Activated gamma-delta T cell treated with anti-CD3 and anti-CD28 coated beads, Interleukin-2, amount 50 U/mL, for 16 hours (primary cell): ENCODE results near the gene RNF115.
"Not testable (repeated sequence)": the region's sequence is repeated elsewhere in the genome, so short reads cannot be mapped to it uniquely, and the experiment has no call there.

ENCODE experiments used
- DNase-seq: peaks from one replicate; pipeline ENCODE4 v3.0.0-alpha.2; 2020; ENCODE audit warnings: low read depth

Gene RNF115

DNA sequence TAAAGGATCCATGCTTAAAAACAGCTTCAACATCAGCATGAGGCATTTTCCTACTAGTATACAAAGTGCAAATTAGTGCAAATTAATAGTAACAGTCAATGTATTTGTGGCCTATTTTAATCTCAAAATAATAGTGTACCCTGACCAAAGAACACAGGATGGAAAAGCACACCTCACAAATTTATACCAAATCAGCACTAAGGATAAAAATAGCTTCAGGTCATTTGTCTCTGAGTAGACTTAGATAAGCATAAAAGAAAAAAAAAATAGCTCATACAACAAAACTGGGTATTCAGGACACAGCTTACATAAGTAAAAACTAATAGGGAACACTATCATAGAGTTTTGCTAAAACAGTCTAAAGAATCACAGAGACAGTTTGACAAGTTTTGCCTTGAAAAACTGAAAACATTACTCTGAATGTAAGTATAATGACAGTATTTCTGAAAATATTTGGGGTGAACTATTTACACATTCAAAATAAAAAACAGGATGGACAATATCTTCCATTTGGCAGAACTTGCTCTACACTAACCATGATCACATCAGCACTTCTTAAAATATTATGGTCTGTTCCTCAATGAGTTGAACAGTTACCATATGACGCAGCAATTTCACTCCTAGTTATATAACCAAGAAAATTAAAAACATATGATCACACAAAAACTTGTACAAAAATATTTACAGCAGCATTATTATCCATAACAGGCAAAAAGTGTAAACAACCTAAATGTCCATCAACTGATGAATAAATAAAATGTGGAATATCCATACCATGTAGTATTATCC lies 46.3 kb downstream of the RNF115 start:
- DNase-seq: no peak

DNA sequence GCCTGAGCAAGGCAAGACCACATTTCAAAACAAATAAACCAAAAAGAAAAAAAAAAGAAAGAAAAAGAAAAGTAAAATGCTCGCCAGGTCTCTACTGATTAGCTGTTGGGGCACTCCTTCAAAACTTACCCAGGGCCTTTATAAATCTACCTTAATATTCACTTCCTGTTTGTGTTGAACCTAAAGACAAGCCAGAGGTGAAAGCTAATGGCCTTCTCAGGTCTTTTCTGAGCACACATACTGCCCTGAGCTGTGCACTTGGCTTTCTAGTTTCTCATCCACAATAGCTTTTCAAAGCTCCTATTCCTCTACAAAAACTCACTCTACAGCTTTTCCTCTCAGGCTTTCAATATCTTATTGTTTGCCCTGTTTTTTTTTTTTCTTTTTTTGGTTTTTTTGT lies 50.5 kb downstream of the RNF115 start:
- no peak for DNase-seq

DNA sequence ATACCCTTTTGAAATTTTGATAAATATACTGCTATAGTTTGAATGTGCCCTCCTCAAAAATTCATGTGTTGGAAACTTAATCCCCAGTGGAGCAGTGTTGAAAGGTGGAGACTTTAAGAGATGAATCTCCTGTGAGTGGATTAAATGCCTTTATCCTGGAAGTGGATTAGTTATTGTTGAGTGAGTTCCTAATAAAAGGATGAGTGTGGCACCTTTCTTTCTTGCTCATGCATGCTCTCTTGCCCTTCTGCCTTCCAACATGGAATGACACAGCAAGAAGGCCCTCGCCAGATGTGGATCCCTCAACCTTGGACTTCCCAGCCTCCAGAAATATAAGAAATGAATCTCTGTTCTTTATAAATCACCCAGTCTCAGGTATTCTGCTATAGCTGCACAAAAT lies 52.8 kb downstream of the RNF115 start:
- DNase-seq: no peak

DNA sequence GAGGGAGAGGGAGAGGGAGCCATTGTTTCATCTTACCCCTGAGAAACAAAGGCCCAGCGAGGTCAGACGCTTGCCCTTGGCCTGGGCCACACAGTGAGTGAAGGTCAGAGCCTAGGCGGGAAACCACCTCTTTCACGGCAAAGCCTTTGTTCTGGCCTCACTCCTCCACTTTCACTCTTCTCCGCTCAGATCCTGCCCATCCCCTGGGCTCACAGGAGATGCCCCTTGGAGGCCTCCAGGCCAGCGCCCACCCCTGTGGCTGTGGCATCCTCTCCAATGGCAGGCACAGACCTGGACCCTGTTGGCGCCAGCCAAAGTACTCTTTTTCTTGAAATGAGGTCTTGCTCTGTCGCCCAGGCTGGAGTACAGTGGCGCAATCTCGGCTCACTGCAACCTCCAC lies 55.9 kb downstream of the RNF115 start:
- DNase-seq: not testable (repeated sequence)

DNA sequence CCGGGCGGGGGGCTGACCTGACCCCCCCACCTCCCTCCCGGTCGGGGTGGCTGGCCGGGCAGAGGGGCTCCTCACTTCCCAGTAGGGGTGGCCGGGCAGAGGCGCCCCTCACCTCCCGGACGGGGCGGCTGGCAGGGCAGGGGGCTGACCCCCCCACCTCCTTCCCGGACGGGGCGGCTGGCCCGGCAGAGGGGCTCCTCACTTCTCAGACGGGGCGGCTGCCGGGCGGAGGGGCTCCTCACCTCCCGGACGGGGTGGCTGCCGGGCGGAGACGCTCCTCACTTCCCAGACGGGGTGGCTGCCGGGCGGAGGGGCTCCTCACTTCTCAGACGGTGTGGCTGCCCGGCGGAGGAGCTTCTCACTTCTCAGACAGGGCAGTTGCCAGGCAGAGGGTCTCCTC lies 57.0 kb downstream of the RNF115 start:
- not testable (repeated sequence) for DNase-seq

DNA sequence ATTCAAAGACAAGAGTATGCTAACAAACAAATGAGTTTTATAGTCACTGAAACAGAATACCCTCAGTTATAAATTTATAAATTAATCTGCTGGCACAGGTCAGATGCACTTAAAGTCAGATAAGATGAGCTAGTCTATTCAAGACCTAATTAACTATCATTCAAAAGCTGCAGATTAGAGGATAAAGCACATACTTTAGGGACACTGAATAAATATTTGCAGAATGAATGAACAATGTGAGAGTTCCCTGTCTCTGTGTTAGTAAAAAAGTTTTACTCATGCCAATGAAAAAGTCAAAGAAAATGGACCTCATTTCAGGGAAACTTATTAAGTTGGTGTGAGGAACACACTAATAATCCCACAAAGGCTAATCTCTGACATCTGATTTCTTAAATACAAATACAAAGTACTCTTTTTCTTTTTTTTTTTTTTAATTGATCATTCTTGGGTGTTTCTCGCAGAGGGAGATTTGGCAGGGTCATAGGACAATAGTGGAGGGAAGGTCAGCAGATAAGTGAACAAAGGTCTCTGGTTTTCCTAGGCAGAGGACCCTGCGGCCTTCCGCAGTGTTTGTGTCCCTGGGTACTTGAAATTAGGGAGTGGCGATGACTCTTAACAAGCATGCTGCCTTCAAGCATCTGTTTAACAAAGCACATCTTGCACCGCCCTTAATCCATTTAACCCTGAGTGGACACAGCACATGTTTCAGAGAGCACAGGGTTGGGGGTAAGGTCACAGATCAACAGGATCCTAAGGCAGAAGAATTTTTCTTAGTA lies 58.1 kb downstream of the RNF115 start:
- not testable (repeated sequence) for DNase-seq

DNA sequence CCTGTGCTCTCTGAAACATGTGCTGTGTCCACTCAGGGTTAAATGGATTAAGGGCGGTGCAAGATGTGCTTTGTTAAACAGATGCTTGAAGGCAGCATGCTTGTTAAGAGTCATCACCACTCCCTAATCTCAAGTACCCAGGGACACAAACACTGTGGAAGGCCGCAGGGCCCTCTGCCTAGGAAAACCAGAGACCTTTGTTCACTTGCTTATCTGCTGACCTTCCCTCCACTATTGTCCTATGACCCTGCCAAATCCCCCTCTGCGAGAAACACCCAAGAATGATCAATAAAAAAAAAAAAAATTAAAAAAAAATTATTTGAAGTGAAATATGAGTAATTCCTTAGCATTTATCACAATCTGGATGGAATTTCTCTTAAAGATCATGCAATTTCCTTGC lies 58.8 kb downstream of the RNF115 start:
- DNase-seq: not testable (repeated sequence)

DNA sequence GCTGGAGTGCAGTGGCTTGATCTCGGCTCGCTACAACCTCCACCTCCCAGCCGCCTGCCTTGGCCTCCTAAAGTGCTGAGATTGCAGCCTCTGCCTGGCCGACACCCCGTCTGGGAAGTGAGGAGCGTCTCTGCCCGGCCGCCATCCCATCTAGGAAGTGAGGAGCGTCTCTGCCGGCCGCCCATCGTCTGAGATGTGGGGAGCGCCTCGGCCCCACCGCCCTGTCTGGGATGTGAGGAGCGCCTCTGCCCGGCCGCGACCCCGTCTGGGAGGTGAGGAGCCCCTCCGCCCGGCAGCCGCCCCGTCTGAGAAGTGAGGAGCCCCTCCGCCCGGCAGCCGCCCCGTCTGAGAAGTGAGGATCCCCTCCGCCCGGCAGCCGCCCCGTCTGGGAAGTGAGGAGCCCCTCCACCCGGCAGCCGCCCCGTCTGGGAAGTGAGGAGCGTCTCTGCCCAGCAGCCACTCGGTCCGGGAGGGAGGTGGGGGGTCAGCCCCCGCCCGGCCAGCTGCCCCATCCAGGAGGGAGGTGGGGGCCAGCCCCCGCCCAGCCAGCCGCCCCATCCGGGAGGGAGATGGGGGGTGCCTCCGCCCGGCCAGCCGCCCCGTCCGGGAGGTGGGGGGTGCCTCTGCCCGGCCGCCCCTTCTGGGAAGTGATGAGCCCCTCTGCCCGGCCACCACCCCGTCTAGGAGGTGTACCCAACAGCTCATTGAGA lies 59.5 kb downstream of the RNF115 start:
- not testable (repeated sequence) for DNase-seq

DNA sequence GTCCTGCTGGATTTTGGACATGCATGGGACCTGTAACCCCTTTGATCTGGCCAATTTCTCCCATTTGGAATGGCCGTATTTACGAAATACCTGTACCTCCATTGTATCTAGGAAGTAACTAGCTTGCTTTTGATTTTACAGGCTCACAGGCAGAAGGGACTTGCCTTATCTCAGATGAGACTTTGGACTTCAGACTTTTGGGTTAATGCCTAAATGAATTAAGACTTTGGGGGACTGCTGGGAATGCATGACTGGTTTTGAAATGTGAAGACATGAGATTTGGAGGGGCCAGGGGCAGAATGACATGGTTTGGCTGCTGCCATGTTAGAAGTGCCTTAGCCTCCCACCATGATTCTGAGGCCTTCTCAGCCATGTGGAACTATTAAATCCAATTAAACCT lies 61.9 kb downstream of the RNF115 start:
- not testable (repeated sequence) for DNase-seq

DNA sequence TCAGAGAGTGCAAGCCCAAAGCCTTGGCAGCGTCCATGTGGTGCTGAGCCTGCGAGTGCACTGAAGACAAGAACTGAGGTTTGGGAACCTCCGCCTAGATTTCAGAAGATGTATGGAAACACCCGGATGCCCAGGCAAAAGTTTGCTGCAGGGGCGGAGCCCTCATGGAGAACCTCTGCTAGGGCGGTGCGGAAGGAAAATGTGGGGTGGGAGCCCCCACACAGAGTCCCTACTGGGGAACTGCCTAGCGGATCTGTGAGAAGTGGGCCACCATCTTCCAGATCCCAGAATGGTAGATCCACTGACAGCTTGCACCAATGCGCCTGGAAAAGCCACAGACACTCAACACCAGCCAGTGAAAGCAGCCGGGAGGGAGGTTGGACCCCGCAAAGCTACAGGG lies 62.4 kb downstream of the RNF115 start:
- DNase-seq: not testable (repeated sequence)

DNA sequence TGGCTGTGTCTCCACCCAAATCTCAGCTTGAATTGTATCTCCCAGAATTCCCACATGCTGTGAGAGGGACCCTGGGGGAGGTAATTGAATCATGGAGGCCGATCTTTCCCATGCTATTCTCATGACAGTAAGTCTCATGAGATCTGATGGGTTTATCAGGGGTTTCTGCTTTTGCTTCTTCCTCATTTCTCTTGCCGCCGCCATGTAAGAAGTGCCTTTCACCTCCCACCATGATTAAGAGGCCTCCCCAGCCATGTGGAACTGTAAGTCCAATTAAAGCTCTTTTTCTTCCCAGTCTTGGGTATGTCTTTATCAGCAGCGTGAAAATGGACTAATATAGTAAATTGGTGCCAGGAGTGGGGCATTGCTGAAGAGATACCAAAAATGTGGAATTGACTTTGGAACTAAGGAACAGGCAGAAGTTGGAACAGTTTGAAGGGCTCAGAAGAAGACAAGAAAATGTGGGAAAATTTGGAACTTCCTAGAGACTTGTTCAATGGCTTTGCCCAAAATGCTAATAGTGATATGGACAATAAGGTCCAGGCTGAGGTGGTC lies 63.4 kb downstream of the RNF115 start:
- not testable (repeated sequence) for DNase-seq

DNA sequence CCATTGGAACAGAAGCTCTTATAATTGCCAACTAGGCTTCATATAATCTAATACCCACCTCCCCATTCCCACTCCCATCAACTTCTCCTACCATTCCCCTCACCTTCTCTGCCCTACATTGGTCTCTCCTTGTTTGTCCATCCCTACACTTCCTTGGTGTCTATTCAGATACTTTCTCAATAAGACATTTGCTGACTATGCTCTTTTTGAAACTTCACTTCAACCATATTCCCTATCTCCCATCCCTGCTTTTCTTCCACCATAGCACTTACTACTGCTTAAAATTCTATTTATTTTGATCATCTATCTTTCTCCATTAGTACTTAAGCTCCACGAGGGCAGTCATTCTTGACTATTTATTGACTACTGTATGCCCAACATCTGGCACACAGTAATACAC lies 64.2 kb downstream of the RNF115 start:
- DNase-seq: no peak

DNA sequence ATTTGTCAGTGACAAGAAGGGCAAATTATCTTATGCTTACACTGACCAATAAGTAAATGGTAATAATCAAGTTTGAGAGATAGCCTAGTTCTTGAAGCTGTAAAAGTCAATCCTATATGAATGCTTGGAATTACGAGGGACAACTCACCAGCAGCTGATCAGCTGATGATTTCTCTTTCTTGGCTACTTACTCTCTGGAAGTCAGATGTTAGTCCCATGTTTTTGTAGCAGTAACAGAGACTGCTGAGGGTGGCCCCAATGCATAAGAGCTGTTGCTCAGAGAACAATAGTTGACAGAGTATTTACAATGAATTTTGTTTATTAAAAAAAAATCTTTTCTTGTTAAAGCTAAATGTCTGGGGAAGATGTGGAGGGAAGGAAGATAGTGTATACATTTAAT lies 65.3 kb downstream of the RNF115 start:
- no peak for DNase-seq

DNA sequence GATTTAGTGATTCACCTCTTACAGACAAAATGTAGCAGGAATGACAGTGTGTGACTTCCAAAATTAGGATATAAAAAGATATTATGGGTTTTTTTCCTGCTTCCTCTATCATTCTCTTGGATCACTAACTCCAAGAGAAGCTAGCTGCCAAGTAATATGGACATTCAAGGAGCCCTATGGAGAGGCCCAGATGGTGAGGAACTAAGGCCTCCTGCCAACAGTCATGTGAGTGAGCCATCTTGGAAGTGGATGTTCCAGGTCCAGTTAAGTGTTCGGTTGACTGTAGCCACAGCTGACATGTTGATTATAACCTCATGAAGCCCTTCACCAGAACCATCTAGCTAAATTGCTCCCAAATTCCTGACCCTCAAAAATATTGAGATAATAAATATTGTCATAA lies 65.8 kb downstream of the RNF115 start:
- DNase-seq: no peak

DNA sequence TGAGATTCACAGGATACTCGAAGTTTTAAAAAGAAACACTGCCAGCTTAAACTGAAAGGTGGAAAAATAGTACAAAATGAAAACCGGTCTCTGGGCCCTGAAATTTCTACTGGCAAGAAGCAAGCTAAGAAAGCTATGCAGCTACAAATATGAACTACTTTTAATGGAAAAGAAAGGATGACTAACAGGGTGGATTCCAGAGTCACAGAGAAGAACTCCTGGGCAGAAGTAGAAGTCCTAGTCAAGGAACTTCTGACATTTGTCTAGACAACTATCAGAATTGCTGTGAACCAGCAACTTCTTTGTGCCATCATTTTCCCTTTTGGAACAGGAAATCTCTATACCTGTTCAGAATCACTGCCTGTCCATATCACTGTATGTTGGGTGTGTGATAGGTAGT lies 66.5 kb downstream of the RNF115 start:
- no peak for DNase-seq

DNA sequence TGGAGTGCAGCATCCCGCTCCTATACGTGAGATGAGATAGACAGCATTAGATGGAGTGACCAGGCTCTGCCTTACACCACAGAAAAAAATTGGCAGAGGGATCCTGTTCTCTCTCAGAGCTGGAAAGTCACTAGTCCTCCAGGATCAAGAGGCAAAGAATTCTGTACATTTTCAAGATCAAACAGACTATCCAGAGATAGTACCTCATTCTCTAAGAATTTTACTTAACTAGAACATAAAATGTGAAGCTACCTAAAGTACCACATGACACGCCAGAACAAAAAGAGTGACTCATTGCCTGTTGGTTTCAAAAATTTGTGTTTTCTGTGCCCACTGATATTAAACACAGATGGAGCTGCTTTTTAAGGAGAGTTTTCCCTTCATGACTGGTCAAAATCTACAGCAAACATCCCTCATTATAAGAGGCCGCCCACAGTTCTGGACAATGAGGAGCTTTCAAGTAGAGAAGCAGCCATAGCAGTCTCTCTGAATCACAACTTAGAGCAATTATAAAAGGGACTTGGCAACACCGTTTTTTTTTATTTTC lies 72.3 kb downstream of the RNF115 start:
- DNase-seq: no peak

DNA sequence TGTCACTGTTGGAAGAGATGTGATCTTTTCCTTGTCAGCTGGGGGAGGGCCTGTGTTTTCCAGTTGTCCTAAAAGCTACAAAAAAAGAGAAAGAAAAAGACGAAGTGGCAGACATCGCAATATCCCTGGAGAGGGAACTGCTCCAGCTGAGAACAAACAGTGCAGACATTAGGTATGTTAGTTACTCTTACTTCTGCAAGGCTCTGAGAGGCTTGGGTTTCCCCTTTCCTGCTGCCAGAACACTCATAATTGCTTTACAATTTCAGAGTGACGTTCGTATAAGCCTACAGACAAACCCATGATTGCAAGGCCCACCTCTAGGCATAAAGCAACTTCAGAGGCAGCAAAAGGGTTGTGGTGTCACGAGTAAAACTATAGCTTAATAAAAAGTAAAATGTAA lies 73.5 kb downstream of the RNF115 start:
- DNase-seq: no peak

DNA sequence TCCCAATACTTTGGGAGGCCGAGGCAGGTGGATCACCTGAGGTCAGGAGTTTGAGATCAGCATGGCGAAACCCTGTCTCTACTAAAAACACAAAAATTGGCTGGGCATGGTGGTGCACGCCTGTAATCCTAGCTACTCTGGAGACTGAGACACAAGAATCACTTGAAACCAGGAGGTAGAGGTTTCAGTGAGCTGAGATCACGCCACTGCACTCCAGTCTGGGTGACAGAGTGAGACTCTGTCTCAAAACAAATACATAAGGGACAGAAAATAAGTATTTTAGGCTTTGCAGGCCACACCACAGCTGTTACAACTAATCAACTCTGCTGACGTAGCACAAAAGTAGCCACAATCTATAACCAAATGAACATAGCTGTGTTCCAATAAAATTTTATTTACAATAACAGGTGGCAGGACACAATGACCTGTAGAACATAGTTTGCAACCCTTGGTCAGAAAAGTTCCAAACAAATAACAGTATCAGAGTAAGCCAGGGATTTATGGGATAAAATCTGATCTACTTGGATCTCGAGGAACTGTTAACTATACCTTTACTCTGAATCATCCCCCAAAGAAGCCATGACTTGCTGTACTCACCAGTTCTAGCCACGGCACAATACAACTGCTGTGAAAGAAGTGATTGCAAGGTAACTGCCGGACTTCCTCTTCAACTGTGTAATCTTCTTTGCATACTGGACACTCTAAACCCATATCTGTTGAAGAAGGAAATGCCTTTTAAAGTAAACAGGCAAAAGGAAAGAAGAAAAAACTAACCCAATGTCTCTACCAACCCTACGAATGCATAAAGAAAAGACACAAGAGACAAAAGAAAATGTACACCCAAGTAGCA lies 76.3 kb downstream of the RNF115 start:
- DNase-seq: no peak

DNA sequence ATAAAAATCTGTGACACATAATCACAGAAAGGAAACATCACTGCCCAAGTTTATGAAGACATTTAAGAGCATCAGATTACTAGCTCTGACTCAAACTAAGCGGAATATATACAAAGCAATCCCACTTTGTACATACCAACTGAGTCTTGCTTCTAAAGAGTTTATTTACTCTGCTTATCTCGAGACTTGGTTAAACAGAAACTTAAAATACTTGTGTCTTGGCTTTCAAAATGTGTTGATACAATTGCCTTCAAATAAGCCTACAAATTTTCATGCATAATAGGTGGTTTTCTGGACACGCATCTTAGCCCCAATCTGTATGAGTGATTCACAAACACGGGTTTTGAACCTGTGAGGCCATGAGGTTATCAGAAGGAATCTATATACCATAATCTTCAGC lies 83.6 kb downstream of the RNF115 start:
- no peak for DNase-seq

DNA sequence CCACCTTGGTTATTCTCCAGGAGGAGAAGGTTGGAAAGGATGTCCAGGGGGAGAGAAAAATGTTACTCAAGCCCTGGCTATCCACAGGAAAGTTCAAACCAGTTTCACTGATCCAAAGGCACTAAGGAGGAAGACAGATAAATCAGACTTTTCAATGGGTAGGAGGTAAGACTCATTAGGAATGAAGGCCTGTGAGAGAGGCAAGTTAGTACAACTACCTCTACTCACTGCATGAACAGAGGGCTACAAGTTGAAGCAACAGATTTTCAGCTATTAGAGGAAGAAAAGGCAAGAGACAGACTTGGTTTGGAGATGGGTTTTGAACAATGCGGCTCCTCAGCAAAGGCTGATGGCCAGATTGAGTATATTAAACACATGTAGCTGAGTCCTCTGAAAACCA lies 87.7 kb downstream of the RNF115 start:
- DNase-seq: no peak

DNA sequence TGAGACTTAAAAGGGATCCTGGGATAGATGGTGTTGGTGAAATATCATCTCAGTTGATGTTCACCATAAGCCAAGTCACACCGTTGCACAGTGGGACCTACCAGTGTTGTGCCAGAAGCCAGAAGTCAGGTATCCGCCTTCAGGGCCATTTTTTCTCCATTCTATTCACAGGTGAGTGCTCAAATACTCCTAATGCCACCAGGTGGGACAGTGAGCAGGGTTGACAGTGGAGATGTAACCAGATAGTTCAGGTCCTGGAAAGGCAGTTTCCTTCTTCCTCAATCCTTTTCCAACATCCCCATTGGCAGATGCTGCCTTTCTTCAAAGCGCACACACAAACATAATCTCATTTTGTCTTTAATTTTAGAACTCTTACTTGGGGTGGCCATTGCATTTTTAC lies 93.0 kb downstream of the RNF115 start:
- no peak for DNase-seq
